Ramos (cell line): ENCODE data around the gene VPS35.
"Not testable (repeated sequence)": the region's sequence is repeated elsewhere in the genome, so short reads cannot be mapped to it uniquely, and the experiment has no call there.

ENCODE experiments used
- in situ Hi-C: fragments of 300-500 bp; cut with MboI; formaldehyde crosslinking; loops from one replicate; pipeline ENCODE4 v1.14.3; 2022; ENCODE audit warnings: low sequenced_read_pairs; ENCODE audit not compliant: unreplicated experiment

The VPS35 gene

GRCh38 chr16:46681867-46682266, 7.1 kb downstream of the VPS35 start:
- in situ Hi-C loops, result not testable (repeated sequence)

- in situ Hi-C loops, result loop anchor here (10.0 kb wide), 1 partner anchor 247 kb away; no protein-coding TSS in a partner anchor
These were observed 11.0 kb downstream of the VPS35 start for GRCh38 chr16:46677943-46678342.

- in situ Hi-C loops, result loop anchor here (10.0 to 25.0 kb wide), 2 partner anchors 251 to 1489 kb away; partner anchors contain the start of gene ABCC12
These were observed 15.5 kb downstream of the VPS35 start for GRCh38 chr16:46673320-46674013.

- in situ Hi-C loops, result loop anchor here (25.0 kb wide), 1 partner anchor 1500 kb away; the partner anchor contains the start of gene ABCC12
These were observed 26.9 kb downstream of the VPS35 start for GRCh38 chr16:46662123-46662522.

- in situ Hi-C loops, result loop anchor here (25.0 kb wide), 1 partner anchor 1503 kb away; the partner anchor contains the start of gene ABCC12
These were observed 30.1 kb downstream of the VPS35 start for GRCh38 chr16:46658925-46659324.

- in situ Hi-C loops, result loop anchor here (25.0 kb wide), 1 partner anchor 1511 kb away; the partner anchor contains the start of gene ABCC12
These were observed 37.7 kb downstream of the VPS35 start for GRCh38 chr16:46651305-46651704.

GRCh38 chr16:46650254-46650623, 38.7 kb downstream of the VPS35 start:
- in situ Hi-C loops, result loop anchor here (25.0 kb wide), 1 partner anchor 1512 kb away; the partner anchor contains the start of gene ABCC12

- in situ Hi-C loops, result loop anchor here (25.0 kb wide), 1 partner anchor 1513 kb away; the partner anchor contains the start of gene ABCC12
These were observed 39.3 kb downstream of the VPS35 start for GRCh38 chr16:46649588-46650253.

- in situ Hi-C loops, result no loop called here
These were observed 40.3 kb downstream of the VPS35 start for GRCh38 chr16:46648656-46649055.

GRCh38 chr16:46638947-46639925, 49.7 kb downstream of the VPS35 start:
- in situ Hi-C loops, result no loop called here

GRCh38 chr16:46632778-46633733, 55.9 kb downstream of the VPS35 start:
- in situ Hi-C loops, result no loop called here

- in situ Hi-C loops, result no loop called here
These were observed 59.4 kb downstream of the VPS35 start for GRCh38 chr16:46629331-46630219.

GRCh38 chr16:46627746-46628145, 61.2 kb downstream of the VPS35 start:
- in situ Hi-C loops, result no loop called here

- in situ Hi-C loops, result not testable (repeated sequence)
These were observed 62.3 kb downstream of the VPS35 start for GRCh38 chr16:46626681-46627080.

- in situ Hi-C loops, result not testable (repeated sequence)
These were observed 64.1 kb downstream of the VPS35 start for GRCh38 chr16:46624862-46625261.

- in situ Hi-C loops, result not testable (repeated sequence)
These were observed 65.3 kb downstream of the VPS35 start for GRCh38 chr16:46623707-46624106.

GRCh38 chr16:46623246-46623645, 65.7 kb downstream of the VPS35 start:
- in situ Hi-C loops, result not testable (repeated sequence)
